GM21786 (cell line): ENCODE measurements around the gene PRR5L.

ENCODE experiments used
- ATAC-seq: cut with Tn5 transposase; IDR thresholded peaks from one replicate; pipeline ENCODE4 v1.9.1; 2021; ENCODE audit not compliant: unreplicated experiment

The PRR5L gene

GRCh38 chr11:36398231-36398953 lies 102.3 kb downstream of the PRR5L start:
- no peak for ATAC-seq

- no peak for ATAC-seq
Measured at GRCh38 chr11:36399236-36399635, 103.1 kb downstream of the PRR5L start.

- ATAC-seq: no peak
Measured at GRCh38 chr11:36399745-36400144, 103.7 kb downstream of the PRR5L start.

GRCh38 chr11:36400766-36401455 lies 104.8 kb downstream of the PRR5L start:
- ATAC-seq: no peak

- no peak for ATAC-seq
Measured at GRCh38 chr11:36402568-36403170, 106.6 kb downstream of the PRR5L start.

- no peak for ATAC-seq
Measured at GRCh38 chr11:36403661-36404060, 107.6 kb downstream of the PRR5L start.

- ATAC-seq: no peak
Measured at GRCh38 chr11:36404831-36405230, 108.7 kb downstream of the PRR5L start.

- no peak for ATAC-seq
Measured at GRCh38 chr11:36405585-36406367, 109.7 kb downstream of the PRR5L start.

- no peak for ATAC-seq
Measured at GRCh38 chr11:36407356-36407755, 111.3 kb downstream of the PRR5L start.

- ATAC-seq: no peak
Measured at GRCh38 chr11:36408498-36409136, 112.5 kb downstream of the PRR5L start.

- ATAC-seq: no peak
Measured at GRCh38 chr11:36409152-36409816, 113.2 kb downstream of the PRR5L start.

- ATAC-seq: peak; percentile 77
Measured at GRCh38 chr11:36411202-36411640, 115.1 kb downstream of the PRR5L start.

- ATAC-seq: no peak
Measured at GRCh38 chr11:36412781-36413383, 116.8 kb downstream of the PRR5L start.

- peak; percentile 71 for ATAC-seq
Measured at GRCh38 chr11:36417154-36417553, 121.1 kb downstream of the PRR5L start.

GRCh38 chr11:36419791-36420424 lies 123.8 kb downstream of the PRR5L start:
- no peak for ATAC-seq

GRCh38 chr11:36421546-36422155 lies 125.6 kb downstream of the PRR5L start:
- no peak for ATAC-seq

- ATAC-seq: no peak
Measured at GRCh38 chr11:36425561-36426081, 129.5 kb downstream of the PRR5L start.

- ATAC-seq: no peak
Measured at GRCh38 chr11:36426226-36426848, 130.2 kb downstream of the PRR5L start.
